Fibroblast of peridontal ligament (primary cell): ENCODE measurements around the gene RALGPS1.

Source experiments
- DNase-seq: peaks from one replicate; pipeline ENCODE4 v3.0.0-alpha.2; 2010; ENCODE audit errors: extremely low read depth

Gene RALGPS1

DNA sequence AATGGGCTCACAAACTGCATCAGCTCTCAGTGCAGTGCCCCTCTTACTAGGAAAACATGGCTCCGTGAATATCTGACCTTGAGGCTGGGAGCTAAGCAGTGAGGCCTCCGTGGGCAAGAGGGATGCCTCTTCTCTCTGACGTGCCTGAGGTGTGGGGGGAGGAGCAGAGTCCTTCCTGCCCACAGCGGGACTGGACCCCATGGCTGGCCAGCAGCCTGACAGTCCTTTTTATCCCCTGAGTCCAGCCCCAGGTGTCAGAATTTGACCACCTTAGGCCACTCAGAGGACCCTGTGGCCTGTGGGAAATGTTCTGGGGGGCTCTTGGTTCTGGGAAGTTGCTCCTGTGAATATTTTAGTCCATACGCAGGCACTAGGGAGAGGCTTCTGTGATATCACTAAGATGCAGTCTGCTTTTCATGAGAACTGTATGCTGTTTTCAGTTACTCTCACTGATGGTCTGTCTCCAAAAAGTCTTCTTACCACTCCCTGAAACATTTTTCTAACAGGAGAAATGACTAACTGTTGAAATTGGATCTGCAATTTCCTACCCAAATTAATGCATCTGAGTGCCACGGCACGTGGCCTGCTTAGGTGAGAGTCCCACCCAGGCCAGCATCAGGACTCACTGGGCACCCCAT is 184.5 kb downstream of the RALGPS1 start:
- peak; percentile 30 for DNase-seq

DNA sequence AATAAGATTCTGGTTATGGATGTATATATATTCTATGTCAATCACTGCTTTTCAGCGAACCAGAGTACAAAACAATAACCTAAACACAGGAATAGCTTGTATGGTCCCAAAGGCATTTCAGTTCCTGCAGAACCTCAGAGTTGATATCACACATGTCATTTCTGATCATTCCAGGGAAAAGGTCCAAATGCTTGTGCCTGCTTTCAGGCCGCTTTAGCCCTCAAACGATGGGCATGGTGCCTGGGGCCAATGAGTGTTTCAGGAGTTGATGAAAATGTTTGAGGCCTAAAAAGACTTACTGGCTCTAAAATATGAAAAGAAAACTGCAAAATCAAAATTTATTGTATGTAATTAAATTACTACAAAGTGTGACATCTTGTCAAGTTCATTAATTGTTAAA is 185.1 kb downstream of the RALGPS1 start:
- no peak for DNase-seq

DNA sequence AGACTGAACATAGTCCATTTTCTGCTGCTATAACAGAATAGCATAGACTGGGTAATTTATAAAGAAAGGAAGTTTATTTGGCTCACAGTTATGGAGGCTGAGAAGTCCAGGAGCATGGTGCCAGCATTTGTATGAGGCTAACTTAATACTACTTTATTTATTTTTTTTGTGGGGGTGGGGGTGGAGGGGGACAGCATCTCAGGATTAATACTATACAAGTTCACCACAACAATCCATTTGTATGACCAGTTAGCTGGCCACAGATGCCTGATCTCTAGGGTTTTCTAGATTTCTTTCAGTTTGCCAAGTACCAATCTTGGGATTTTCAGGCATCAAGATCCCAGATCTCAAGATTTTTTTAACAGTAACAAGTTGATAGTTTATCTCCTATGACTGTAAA is 187.6 kb downstream of the RALGPS1 start:
- peak; percentile 81 for DNase-seq

DNA sequence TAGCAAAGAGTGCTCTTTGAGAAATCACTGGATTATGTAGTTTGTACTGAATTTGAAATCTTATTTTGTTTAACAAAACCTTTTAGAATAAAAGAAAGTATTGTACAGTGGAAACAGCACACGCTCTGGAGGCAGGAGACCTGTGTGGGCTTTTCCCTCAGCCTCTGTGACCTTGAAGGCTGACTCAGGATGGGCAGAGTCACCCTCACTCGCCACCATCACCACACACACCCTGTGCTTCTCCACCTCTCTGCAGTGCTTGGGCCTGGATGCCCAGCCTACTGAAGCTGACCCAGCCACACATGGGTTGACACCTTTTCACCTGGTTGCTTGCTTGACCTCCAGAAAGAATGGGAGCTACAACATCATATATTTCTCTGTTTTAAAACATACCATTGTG is 188.2 kb downstream of the RALGPS1 start:
- DNase-seq, result no peak

DNA sequence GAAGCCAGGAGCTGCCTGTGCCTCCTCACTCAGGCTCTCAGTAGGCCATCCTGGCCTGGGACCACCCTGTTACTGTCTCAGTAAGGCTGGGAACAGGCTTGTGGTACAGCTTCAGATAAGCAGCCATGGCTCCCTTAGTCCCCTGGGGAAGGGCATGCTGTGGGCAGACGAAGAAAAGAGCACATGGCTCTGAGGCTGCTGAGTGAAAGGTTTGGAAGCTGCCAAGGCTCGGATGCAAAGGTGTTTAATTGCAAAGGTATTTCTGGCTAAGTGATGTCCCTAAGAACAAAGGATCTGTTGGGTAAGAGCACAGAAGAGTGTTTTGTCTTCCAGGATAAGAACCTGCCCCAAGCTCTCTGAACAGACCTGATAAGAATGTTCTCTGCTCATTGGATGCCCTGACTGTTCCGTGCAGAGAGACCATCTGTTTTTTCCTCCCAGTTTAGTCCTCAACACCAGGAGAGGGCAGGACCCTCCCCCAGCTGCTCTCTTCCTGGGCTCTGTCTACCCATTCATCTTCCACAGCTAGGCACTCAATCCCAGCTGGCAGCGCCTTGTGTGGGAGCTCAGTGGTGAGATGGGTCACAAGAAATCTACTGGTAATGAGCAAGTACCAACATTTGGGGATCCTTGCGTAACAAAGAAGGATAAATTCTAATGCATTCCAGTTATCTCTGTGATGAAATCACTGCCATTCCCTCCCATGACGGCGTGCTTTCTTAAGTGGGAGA is 190.2 kb downstream of the RALGPS1 start:
- no peak for DNase-seq

GRCh38 chr9:127105805-127106465 is 191.4 kb downstream of the RALGPS1 start:
- no peak for DNase-seq

GRCh38 chr9:127106466-127106855 is 191.9 kb downstream of the RALGPS1 start:
- DNase-seq, result no peak

- no peak for DNase-seq
These were observed 192.8 kb downstream of the RALGPS1 start for GRCh38 chr9:127107171-127107928.

GRCh38 chr9:127107929-127108876 is 193.6 kb downstream of the RALGPS1 start:
- no peak for DNase-seq

GRCh38 chr9:127109212-127109711 is 194.7 kb downstream of the RALGPS1 start:
- DNase-seq, result no peak

GRCh38 chr9:127112056-127112455 is 197.5 kb downstream of the RALGPS1 start:
- no peak for DNase-seq

- DNase-seq, result no peak
These were observed 198.2 kb downstream of the RALGPS1 start for GRCh38 chr9:127112735-127113161.

DNA sequence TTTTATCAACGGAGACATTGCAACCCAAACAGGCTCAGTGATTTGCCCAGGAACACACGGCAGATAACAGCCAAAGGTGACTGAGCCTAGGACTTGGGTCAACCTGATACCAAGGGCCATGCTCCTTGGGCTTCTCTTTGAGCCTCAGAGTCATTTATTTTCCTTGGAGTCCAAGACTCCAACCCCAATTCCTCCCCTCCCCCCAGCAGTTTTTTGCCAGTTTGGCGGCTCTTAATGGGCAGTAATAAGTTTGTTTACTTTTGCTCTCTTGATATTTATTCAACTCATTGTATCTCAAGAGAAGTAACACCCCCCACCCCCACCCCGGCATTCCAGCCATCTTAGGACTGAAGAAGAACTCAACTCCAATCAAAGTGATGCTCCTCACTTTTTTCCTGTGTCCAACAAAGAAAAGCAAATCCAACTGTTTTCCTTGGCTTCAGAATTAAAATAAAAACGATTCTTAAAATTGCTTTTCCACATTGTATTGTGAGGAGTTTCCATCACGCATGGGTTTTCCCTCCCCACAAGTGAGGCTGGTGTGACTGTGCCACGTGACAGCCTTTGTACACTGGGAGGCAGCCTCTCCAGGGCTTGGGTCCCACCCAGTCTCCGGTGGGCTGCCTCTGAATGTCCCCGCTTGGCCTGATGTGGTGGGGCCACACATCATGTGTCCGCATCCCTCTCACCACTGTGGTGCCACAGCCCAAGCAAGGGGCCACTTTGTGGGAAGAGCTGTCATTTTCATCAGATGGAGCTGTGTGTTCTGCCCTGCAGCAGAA is 198.8 kb downstream of the RALGPS1 start:
- DNase-seq, result no peak

GRCh38 chr9:127114606-127115005 is 200.0 kb downstream of the RALGPS1 start:
- no peak for DNase-seq

- no peak for DNase-seq
These were observed 201.6 kb downstream of the RALGPS1 start for GRCh38 chr9:127116088-127116726.

DNA sequence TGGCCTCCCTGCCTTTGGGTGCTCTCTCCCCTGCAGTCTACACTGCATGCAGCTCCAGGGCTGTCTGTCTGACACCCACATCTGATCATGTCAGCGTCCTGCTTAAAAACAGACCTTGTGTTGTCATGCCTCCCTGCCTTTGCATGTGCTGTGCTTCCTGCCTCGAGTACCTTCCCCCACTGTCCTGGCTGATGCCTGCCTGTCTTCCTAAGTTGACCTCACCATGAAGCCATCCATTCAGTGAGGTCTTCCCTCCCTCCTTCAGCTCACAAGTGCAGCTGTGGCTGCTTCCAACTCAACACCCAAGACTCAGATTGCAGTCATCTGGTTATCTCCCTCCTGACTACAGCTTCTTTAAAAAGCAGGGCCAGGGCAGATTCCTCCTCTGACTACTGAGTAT is 202.4 kb downstream of the RALGPS1 start:
- DNase-seq, result no peak

- no peak for DNase-seq
These were observed 203.2 kb downstream of the RALGPS1 start for GRCh38 chr9:127117801-127118200.

GRCh38 chr9:127118597-127119319 is 204.2 kb downstream of the RALGPS1 start:
- no peak for DNase-seq

DNA sequence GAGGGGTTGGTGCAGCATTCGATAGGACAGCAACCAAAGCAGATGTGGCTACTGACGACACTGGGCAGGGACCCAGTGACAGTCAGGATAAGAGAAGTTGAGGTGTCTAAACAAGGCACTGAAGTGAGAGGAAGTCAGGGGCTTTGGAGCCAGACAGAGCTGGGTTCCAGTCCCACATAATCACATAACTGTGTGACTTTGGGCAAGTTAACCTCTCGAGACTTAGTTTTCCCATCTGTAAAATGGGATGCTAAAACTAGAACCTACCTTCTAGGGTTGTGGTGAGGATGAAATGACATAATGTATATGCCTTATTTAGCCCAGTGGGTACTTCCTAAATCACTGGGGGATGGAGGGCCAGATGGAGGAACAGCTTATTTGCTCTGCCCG is 204.7 kb downstream of the RALGPS1 start:
- no peak for DNase-seq
